AG08396 (cell line): Measurements from ENCODE around the gene FOXO3.
A peak's percentile ranks its signal among the peaks of the same experiment; 100 is the strongest.

Experiments
- DNase-seq: peaks from one replicate; pipeline ENCODE4 v3.0.0; 2012; ENCODE audit warnings: low spot score, mixed read lengths

FOXO3 gene

DNA sequence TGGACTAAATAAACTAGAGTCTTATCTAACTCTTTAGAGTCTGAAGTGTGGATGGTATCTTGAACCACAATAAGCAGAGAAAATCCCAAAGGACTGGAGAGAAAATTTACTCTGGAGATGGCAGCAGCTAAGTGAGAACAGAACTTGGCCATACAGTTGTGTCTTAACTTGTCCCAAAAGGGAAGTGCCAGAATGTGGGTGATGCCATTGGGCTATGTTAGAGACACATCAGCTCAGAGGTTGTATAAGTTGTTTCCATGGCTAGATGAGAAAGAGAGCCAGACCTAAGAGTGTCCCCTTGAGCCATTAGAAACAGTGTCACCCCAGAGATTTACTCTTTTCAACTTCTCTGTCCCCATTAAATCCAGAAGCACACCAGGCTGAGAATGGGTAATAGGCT, 36.2 kb downstream of the FOXO3 start:
- no peak for DNase-seq

DNA sequence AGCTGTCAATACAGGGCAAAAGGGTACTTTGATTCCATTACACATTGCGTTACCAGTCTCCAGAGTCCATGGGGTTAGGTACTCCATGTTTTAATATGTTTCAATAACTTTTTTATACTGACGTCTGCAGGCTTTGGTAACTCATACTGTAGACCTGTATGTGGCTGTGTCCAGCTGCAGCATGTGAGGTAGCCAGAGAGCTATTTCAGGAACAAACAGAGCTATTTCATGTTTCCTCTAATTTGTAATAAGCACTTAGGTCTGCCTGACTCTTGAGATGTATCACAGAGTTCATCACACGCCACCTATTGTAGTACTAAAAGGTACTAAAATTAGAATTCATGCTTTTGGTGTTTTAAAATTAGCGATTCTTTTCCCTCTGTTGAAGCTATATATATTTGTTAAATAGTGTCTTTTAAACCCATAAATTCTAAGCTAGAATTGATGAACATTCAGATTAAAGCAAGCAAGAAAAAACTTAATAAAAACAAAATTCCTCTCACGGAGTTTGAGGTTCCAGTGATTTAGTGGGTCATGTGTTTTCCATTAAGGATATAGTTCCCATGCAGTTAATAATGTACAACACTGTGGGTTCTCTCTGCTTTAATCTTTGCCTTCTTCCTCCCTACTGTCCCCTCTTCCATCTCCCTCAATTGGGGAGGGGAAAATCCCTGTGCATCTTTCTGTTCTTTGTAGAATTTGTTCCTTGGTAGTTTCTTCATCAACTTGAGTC, 37.0 kb downstream of the FOXO3 start:
- DNase-seq, result no peak

DNA sequence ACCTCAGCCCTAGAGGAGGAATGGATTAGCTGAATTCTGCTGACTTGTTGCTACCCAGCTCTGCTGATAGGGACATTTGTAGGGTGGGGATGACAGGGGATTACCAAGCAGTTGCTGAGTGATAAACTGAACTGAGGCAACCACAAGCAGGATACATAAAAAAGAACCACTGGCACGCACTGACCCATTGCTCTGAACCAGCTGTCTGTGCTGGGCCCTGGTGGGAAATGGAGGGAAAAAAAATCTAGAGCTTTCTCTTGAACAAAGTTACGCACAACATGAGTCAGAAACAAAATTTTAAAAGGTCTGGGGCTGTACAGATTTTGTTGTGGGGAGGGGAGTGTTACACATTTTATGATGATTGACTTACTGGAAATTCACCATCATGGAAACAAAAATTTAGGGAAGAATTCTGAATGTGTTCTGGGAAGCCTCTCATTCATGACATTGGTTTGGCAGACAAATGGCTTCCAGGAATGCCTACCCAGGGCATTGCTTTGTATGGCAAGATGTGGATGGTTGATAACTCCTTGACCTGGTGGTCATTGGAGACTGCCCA, 37.7 kb downstream of the FOXO3 start:
- peak; percentile 27 for DNase-seq

DNA sequence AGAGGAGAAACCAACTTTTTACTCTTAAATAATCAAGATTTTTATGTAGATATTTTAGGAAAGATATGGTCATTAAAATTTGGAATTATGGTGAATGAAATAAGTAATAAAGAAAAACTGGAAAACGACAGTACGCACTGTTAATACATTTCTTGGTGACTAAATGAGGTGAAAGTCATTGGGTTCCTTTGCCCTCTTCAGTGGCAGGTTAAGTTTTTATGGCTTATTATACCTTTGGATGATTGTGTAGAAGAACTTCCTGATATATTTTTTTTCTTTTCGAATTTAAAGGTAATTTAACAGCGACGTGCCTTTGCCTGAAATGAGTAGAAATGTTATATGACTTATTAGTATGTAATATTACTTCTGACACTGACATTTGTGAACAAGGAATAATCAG, 43.4 kb downstream of the FOXO3 start:
- DNase-seq, result no peak

DNA sequence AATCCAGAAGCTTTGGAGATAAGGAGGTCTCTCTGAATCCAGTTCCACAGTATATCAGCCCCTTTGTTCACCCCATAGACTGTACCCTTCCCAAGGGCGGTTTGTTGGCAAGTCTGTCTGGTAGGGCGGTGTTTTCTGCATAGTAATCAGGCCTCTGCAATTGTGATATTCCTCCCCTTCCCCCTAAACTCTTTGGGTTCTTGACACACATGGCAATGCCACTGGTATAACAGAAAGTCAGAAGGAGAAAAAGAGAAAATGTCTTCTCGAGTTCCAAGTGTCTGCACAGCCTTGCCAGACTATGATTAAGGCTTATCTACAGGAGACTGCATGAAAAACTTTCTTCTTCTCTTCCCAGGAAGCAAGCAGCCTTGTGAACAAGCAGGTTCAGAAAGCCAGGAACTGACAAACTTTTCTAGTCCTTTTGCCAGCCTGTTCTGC, 45.6 kb downstream of the FOXO3 start:
- DNase-seq, result no peak

DNA sequence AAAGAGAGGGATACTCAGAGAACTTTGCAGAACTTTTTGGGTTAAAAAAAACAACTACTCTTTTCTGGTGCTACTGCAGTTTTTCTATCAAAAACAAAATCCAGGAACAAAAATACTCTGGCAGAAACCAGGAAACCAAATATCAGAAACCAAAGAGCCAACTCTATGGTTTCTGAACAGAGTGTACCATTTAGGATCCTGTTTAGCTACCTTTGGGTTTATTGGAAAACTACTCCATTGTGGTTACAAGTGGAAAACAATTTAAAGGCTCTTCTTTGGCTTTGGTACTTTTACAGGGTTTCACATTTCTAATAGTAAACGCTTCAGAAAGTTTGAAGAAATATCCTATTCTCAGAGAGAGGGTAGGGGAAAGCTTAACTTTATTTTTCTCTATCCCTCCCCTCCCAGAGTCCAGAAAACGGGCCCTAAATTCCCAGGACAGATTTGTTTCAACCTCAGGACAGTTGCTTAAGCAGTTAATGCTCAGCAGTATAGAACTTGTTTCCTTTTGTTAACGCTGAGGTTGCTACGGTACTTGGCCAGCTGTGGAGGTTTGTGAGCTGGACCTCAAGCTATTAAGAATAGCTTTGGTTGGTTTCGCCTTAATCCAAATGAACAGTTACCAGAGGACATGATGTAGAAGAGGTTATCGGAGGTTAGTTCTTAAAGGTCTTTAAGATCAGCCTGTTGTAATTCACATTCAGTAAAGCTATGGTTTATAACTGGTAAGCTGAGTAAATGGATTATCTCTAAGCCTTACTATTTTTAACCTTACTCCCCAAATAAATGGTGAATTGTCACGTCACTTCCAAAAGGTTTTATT, 47.9 kb downstream of the FOXO3 start:
- no peak for DNase-seq

DNA sequence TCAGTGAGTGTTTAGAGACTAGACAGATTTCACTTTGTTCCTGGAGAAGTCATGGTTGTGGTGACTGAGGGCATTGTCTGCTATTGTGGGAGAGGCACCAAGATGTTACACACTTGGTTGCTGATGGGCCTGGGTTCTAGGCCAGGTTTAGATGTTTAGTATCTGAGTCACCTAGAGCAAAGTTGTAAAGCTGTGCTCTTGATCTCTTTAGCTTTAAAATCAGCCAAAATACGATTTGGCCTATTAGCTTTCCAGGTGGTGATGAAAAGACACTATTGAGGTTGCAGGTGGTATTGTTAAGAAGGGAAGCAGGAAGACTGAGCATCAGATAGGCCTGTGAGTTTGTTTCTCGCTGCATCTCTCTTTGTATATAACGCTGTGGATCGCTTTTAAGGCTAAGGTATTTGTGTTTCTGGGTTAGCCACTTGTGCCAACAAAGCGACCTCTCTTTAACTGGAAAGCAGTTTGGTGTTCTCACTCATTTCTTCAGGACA, 48.6 kb downstream of the FOXO3 start:
- DNase-seq, result peak; percentile 24

DNA sequence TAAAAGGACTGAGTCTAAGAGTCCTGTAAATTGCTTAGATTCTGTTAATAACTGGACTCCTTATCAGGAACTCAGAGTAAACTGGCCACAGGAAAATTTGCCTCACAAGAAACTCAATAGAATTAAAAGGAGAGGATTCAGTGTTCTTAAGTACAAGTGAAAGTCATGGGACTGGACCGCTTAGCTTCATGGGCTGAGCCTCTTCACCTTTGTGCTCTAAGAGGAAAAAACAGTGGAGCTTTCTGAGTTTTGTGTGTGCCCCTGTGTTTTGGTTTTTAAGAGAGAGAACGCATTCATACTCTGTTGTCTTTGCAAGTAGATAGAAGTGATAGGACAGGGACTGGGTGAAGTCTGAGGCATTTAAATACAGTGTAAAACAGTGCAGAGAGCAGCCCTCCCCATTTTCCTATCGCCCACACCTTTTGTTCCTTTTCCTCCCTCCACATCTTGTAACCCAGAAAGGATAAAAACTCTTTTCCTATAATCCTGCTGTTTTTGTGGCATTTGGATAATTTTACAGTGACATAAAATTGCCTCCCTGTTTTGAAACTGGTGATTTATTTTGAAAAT, 49.6 kb downstream of the FOXO3 start:
- no peak for DNase-seq

DNA sequence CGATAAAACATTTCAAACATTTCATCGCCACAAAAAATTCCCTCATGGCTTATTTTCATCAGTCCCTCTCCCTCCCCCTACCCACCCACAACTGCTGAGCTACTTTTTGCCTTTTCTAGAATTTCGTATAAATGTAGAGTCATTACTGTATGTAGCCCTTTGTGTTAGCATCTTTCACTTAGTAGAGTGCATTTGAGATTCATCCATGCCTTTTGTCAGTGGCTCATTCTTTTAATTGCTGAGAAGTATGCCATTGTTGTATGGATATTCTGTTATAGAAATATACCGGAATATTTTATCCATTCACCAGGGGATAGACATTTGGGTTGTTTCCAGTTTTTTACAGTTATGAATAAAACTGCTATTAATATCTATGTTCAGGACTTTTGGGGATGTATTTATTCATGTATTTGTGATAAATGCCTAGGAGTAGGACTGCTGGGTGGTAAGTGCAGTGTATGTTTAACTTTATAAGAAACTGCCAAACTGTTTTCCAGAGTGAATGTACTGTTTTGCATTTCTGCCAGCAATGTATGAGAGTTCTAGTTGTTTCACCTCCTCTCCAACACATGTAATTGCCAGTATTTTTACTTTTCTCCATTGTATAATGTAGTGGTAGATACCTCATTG, 50.4 kb downstream of the FOXO3 start:
- no peak for DNase-seq

DNA sequence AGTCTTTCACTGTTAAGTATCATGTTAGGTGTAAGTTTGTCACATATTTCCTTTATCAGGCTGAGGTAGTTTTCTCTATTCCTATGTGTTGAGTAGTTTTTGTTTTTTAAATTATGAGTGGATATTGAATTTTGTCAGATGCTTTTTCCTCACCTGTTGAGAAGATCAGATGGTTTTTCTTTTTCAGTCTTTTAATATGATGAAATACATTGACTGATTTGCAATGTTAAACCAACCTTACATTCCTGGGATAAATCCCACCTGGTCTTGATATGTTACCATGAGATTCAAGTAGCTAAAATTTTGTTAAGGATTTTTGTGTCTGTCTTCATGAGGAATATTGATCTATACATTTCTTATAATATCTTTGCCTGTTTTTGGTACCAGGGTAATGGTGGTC, 52.1 kb downstream of the FOXO3 start:
- no peak for DNase-seq

DNA sequence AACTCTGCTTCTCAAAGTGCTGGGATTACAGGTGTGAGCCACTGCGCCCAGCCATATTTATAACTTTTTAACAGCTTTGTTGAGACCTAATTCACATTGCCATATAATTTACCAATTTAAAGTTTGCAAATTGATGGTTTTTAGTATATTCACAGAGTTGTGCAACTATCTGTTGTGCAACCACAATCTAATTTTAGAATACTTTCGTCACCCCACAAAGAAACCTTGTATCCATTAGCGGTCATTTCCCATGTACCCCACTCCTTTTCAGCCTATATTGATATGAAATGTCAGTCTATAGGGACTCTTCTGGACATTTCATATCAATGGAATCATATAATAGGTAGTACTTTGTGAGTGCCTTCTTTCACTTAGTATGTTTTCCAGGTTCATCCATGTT, 55.8 kb downstream of the FOXO3 start:
- no peak for DNase-seq

DNA sequence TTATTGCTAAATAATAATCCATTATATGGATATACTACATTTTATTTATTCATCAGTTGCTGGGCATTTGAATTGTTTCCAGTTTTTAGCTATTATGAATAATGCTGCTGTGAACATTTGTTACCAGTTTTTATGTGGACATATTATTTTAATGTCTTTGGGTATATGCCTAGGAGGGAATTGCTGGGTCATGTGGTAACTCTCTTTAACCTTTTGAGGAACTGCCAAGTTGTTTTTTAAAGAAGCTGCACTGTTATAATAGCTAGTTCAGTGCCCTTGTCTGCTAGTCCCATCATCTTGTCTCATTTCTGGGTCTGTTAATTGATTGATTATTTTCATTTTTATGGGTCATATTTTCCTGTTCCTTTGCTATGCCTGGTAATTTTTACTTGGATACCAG, 56.3 kb downstream of the FOXO3 start:
- no peak for DNase-seq

DNA sequence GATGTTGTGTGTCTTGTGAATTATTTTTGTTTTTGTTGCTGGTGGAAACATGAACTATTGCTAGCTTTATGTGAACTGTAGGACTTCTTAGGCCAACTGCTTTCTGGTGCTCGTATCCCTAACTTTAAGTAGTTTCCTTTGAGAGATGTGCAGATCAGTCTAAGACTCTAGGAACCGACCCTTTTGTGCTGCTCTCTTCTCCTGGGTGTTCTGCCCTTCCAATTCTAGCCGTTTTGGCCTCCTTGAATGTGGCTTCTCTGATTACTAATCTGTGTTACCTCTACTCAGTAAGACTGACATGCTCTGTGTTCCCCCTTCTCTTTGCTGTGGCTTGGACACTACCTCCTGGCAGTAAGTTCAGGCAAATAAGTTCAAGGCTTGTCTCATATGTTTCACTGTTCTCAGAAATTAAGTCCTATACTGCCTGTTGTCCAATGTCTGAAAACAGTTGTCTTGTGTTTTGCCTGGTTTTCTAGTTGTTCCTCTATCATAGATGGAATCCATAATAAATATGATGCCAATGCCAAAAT, 58.0 kb downstream of the FOXO3 start:
- no peak for DNase-seq

DNA sequence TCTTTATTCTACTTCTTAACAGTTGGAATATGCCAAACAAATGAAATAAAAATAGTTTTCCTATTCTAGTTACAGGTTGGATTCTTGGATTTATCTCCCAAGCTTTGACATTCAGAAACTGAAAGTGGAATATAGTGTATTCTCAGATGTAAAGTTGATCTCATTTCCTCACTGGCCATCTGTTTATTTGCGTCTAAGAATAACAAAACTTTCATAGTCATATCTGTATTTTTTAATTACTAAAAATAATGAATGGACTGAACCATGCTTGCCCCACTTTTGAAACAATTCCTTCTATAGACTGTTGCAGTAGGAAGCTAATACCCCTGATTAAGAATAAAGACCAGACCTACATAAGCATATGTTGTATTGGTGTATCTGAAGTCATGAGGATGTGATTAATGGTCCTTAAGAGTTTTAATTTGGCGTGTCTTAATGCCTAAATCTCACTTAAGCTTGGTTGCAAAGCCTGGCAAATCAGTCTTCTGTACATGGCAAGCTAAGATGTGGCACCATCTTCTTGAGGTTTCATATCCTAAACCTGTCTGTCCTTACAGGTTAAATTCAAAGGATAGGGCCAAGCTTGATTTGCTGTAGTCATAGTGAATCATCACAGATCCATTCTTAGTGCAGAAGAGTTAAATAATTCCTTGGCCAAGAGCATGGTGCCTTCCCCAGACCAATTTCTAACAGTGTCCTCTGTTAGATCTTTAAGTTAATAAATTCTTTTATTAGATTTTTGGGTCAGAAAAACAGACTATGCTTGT, 58.9 kb downstream of the FOXO3 start:
- DNase-seq, result no peak

DNA sequence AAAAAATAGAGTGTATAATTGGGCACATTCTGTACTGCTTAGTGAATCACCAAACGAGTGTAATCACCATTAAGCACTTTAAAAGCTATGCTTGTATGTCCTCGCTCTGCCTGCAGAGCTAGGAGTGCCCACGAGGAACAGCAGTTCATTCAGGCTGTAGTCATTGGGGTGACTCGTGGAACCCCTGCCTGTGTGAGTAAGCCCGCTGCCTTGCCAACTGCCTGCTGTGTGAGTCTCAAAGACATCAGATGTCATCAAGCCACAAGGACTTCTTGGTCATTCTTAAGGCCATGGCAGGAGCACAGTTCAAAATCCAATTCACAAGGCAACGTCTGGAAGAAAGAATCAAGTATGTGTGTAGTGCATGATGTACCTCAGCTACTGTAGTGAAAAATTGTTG, 60.4 kb downstream of the FOXO3 start:
- DNase-seq, result peak; percentile 53

DNA sequence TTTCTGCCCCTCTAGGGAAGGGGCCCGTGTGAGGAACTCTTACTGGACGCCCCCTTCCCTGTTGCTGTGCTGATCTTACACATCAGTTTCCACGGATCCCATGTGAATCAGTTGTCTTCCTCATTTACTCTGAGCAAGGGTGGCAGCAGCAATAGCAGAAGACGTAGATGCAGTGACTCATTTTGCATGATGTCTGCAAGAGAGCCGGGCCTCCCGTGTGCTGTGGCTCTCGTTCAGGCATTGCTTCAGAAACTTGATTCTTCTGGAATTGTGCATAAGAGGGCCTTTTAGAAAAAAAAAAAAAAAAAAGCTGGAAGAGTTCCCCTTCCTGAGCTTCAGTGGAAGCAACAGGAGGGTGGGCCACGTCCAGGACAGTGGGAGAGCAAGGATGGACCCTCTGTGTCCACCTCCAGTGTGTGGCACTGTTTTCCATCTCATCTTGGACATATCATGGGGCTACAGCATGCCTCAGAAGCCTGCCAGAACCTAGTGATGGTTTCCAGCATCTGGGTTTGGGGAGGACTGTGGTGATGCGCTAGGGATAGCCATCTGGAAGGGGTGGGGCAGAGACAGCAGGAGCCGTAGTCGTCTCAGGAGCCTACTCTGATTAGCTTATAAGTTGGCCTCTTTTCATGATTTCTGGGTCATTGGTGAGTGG, 62.1 kb downstream of the FOXO3 start:
- peak; percentile 74 for DNase-seq

DNA sequence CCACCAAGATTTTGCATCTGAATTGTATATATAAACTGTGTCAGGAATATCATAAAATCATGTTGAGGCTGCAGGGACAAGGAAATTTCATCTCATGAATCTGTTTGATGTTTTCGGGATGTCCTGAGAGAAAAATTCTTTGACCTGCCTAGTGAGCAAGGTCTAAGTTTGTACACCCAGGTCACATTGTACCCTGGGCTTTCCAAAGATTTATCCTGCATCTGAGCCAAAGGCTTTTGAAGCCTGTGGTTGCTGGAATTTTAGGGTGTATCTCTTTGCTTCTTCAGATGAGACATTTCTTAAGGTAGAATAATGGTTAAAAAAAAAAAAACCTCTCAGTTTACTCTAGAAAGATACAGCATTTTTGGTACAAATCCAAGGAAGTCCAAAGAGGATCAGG, 63.3 kb downstream of the FOXO3 start:
- no peak for DNase-seq

DNA sequence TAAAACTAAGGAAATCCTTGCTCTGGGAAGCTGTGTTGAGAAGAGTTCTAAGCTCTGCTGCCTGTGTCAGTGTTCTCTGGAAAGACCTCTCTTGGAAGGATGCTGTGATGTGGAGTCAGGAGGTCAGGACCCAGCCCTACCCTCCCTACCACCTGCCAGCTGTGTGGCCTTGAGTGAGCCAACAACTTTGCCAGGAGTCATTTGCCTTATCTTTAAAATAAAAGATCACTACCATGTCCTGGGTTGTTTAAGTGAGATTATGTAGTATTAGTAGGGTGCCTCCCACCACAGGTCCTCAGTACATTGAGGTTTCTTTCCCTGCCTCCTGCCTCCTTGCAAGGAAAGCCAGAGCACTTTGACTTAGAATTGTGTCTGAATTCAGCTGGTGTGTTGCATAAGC, 64.9 kb downstream of the FOXO3 start:
- no peak for DNase-seq

DNA sequence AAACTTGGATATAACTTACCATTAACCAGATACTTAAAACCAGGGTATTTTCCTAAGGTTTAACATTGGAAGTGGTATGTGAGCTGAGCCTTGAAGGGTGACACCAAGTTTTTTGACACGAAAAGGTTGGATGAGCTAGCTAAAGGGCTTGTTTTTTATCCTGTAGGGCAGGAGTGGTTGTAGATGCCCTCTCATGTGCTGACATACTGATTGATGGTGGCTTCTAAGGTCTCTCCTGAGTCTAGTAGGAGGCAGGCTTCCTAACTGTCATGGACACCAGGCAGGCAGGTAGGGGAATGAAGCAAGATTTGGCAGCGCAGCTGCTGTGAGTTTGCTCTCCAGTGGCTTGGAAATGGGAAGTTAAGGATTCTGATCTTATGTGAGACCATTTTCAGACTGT, 66.1 kb downstream of the FOXO3 start:
- DNase-seq, result no peak

DNA sequence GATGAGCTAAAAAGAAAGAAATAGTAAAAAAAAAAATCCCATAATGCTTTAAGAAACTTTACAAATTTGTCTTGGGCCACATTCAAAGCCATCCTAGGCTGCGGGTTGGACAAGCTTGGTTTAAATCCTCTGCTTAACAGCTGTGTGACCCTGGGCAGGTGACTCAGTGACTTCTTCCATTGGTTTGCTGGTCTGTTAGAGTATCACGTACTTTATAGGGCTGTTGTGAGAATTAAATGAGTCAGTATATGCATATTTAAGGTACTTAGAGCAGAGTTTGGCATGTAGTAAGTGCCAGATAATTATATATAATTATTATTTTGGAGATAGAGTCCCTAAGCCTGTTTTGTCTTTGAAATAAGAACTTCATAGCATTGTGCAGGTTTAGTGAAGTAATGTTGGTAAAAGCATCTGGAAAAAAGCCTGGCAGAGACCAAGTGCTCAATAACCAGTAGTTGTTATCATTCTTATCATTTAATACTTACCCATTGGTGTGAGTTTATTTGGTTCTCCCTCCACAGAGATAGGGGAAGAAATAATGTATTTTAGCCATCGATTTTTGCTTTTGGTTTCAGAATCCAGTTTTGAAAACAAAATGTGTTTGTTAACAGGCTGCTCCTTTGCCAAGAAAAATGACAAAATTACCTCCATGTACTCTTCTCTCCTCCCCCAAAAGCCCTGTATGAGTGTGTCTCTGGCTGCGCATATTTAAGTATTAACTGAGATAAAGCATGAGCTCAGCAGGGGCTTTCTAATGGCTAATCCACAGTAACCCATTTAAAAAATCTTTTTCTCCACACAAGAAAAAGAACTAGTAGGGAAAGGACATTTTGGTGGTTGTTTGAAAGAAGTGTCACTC, 67.2 kb downstream of the FOXO3 start:
- no peak for DNase-seq
